Prostate gland (tissue), 2 donors: ENCODE measurements around the gene TUBGCP3. TPM values are rescaled to one million over a fixed set of nuclear protein-coding genes. Genes with fewer than 3 reads are reported as not detected.

Experiments
- DNase-seq: peaks from one replicate; pipeline ENCODE4 v3.0.0-alpha.2; 2019; ENCODE audit warnings: low spot score
- H3K27ac ChIP-seq, 2 donors: fragments of 200-600 bp; sonication (generic); 2 replicates each; pipeline ENCODE4 v1.5.1; 2017 to 2019
- H3K27me3 ChIP-seq: fragments of 200-600 bp; sonication (generic); replicated peaks from 2 replicates; pipeline ENCODE4 v1.5.1; 2019; ENCODE audit not compliant: insufficient read depth
- H3K36me3 ChIP-seq, 2 donors: fragments of 200-600 bp; sonication (generic); 1 replicate in 1 of 2; 2 replicates in 1 of 2; pipeline versions ENCODE4 v1.5.1 to v1.8.1; 2017 to 2019
- H3K4me1 ChIP-seq: fragments of 200-600 bp; sonication (generic); replicated peaks from 2 replicates; pipeline ENCODE4 v1.5.1; 2019
- H3K4me3 ChIP-seq, 2 donors: fragments of 200-600 bp; sonication (generic); 2 replicates each; pipeline ENCODE4 v1.5.1; 2017 to 2019
- H3K9me3 ChIP-seq: fragments of 200-600 bp; sonication (generic); 2 replicates; pipeline ENCODE4 v1.5.1; 2017
- CTCF ChIP-seq, 4 experiments: fragments of 200-600 bp in 2 of 4; fragments of 450-650 bp in 2 of 4; sonication (generic) in 2 of 4; IDR thresholded peaks; 1 replicate in 3 of 4; 2 replicates in 1 of 4; pipeline ENCODE4 v1.5.1; 2016 to 2019; ENCODE audit warnings: antibody characterized with exemption in 4 of 4, mild to moderate bottlenecking in 2 of 4, moderate library complexity in 2 of 4
- POLR2A ChIP-seq: fragments of 450-650 bp; IDR thresholded peaks from one replicate; pipeline ENCODE4 v1.6.1; 2016; ENCODE audit warnings: antibody characterized with exemption, mild to moderate bottlenecking
- POLR2AphosphoS5 ChIP-seq: sonication (generic); formaldehyde crosslinking; IDR thresholded peaks from one replicate; pipeline ENCODE4 v1.6.1; 2017; ENCODE audit warnings: antibody characterized with exemption
- WGBS: methylation state at CpG from one replicate; pipeline ENCODE4 v1.1.5; 2018; 5-methylcytosine and 5-hydroxymethylcytosine counted together
- intact Hi-C: fragments of 100-400 bp; cut with DNase I; formaldehyde crosslinking; loops from one replicate; pipeline ENCODE4 v1.14.2; 2022
- total RNA-seq, 2 donors: library from RNA; depleted of rRNA; stranded (reverse); fragments of >200 nt; gene quantifications; one replicate each; pipeline ENCODE4 v1.1.0, GENCODE V29; 2016

TUBGCP3 gene
- total RNA-seq, 2 donors from 2014 or later: 19.7 to 37.5 TPM

- Histone ChIP-seq H3K27me3 (no peaks in the 10 kb centered on the region), H3K27ac (no peak overlapping the region), H3K4me3 (no peak overlapping the region), H3K4me1 (no peaks in the 10 kb centered on the region), H3K9me3 (no peaks in the 10 kb centered on the region), H3K36me3 (no peaks in the 10 kb centered on the region)
- TF ChIP-seq POLR2A: no peak
- no peak for DNase-seq
- intact Hi-C loops: no loop called here
- 83% methylated on average over 22 of the region's 36 CpGs for WGBS
These were observed 135.4 kb downstream of the TUBGCP3 start for GRCh38 chr13:112452380-112453206.

- Histone ChIP-seq H3K4me3 (no peak overlapping the region), H3K27me3 (no peaks in the 10 kb centered on the region), H3K4me1 (no peaks in the 10 kb centered on the region), H3K27ac (no peak overlapping the region), H3K9me3 (no peaks in the 10 kb centered on the region), H3K36me3 (no peaks in the 10 kb centered on the region)
- intact Hi-C loops: no loop called here
- DNase-seq: no peak
- 67% methylated on average over 35 of the region's 43 CpGs for WGBS
- no peak for TF ChIP-seq POLR2AphosphoS5
These were observed 136.2 kb downstream of the TUBGCP3 start for GRCh38 chr13:112451512-112452379.

- H3K27ac ChIP-seq: no peak overlapping the region
- H3K36me3 ChIP-seq: no peaks in the 10 kb centered on the region
- no peaks in the 10 kb centered on the region for H3K9me3 ChIP-seq
- TF ChIP-seq POLR2AphosphoS5 (no peak), CTCF (IDR thresholded peaks at IDR 0.05) (no peak), POLR2A (no peak)
- intact Hi-C loops: no loop called here
- no peak overlapping the region for H3K4me3 ChIP-seq
- no peaks in the 10 kb centered on the region for H3K27me3 ChIP-seq
- H3K4me1 ChIP-seq: no peaks in the 10 kb centered on the region
- DNase-seq: no peak
- 33% methylated on average over 9 of the region's 9 CpGs for WGBS
These were observed 137.1 kb downstream of the TUBGCP3 start for GRCh38 chr13:112450904-112451240.

GRCh38 chr13:112450118-112450903, 137.6 kb downstream of the TUBGCP3 start:
- H3K36me3 ChIP-seq: no peaks in the 10 kb centered on the region
- no peaks in the 10 kb centered on the region for H3K9me3 ChIP-seq
- 85% methylated on average over 22 of the region's 23 CpGs for WGBS
- H3K4me3 ChIP-seq: no peak overlapping the region
- H3K27me3 ChIP-seq: no peaks in the 10 kb centered on the region
- no peak for DNase-seq
- intact Hi-C loops: no loop called here
- H3K4me1 ChIP-seq: no peaks in the 10 kb centered on the region
- H3K27ac ChIP-seq: no peak overlapping the region
- no peak for TF ChIP-seq POLR2A
- no peak for TF ChIP-seq CTCF (IDR thresholded peaks at IDR 0.05)
- TF ChIP-seq POLR2AphosphoS5: no peak

GRCh38 chr13:112449545-112449930, 138.4 kb downstream of the TUBGCP3 start:
- Histone ChIP-seq H3K27me3 (peaks cover 7% of the 10 kb centered on the region), H3K4me1 (no peaks in the 10 kb centered on the region), H3K27ac (no peak overlapping the region), H3K4me3 (no peak overlapping the region), H3K9me3 (no peaks in the 10 kb centered on the region), H3K36me3 (no peaks in the 10 kb centered on the region)
- intact Hi-C loops: loop anchor here (5.0 kb wide), 1 partner anchor 158 kb away; no protein-coding TSS in a partner anchor
- no peak for DNase-seq
- WGBS: 68% methylated on average over 16 of the region's 16 CpGs
- TF ChIP-seq CTCF (IDR thresholded peaks at IDR 0.05) (no peak), POLR2A (no peak), POLR2AphosphoS5 (no peak)
